ENCODE results near the gene AUH.
A peak's percentile ranks its signal among the peaks of the same experiment; 100 is the strongest.

AUH gene

DNA sequence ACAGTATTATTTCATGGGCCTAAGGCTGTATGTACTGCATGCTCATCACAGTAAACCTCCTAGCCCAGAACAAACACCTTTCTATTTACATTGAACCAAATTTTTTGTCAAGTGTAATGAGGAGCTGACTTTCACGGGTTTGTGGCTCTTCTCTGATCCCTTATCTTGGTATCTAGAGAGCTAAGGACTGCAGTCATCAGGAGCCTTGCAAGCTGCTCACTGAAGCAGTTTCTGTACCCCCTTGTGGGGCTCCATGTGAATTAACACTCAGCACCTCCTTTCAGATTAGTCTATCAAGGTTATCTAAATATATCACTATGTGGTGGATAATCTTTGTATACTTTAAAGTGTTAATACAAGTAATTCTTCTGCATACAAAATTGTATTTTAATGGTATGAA, 108.2 kb downstream of the AUH start:
- H3K27ac ChIP-seq: no peak overlapping the region; the same call in 1 of the 2 replicates
- peaks cover 43% of the 10 kb centered on the region for H3K4me1 ChIP-seq (ENCODE audit: low read depth, poor library complexity, severe bottlenecking)
- H3K27me3 ChIP-seq (ENCODE audit: insufficient read depth, low read depth): no peaks in the 10 kb centered on the region
- no peak overlapping the region for H3K9ac ChIP-seq
- no peaks in the 10 kb centered on the region for H4K20me1 ChIP-seq (ENCODE audit: insufficient read depth)
- no peaks in the 10 kb centered on the region for H3K36me3 ChIP-seq (ENCODE audit: insufficient read depth)
- TF ChIP-seq, protein P1, sequence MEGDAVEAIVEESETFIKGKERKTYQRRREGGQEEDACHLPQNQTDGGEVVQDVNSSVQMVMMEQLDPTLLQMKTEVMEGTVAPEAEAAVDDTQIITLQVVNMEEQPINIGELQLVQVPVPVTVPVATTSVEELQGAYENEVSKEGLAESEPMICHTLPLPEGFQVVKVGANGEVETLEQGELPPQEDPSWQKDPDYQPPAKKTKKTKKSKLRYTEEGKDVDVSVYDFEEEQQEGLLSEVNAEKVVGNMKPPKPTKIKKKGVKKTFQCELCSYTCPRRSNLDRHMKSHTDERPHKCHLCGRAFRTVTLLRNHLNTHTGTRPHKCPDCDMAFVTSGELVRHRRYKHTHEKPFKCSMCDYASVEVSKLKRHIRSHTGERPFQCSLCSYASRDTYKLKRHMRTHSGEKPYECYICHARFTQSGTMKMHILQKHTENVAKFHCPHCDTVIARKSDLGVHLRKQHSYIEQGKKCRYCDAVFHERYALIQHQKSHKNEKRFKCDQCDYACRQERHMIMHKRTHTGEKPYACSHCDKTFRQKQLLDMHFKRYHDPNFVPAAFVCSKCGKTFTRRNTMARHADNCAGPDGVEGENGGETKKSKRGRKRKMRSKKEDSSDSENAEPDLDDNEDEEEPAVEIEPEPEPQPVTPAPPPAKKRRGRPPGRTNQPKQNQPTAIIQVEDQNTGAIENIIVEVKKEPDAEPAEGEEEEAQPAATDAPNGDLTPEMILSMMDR (conservative IDR thresholded peaks at IDR 0.05; ENCODE audit: low read depth, low read length): peak; percentile 48
- peak overlapping the region; percentile 25; the same call in 1 of the 2 replicates for H3K4me2 ChIP-seq
- no peak overlapping the region for H2AFZ ChIP-seq (ENCODE audit: low read depth)
- H3K79me2 ChIP-seq (ENCODE audit: insufficient read depth, low read depth): no peaks in the 10 kb centered on the region
- no peak overlapping the region for H3K4me3 ChIP-seq (IDR thresholded peaks at IDR 0.05; ENCODE audit: insufficient read depth, low read depth, low read length)

DNA sequence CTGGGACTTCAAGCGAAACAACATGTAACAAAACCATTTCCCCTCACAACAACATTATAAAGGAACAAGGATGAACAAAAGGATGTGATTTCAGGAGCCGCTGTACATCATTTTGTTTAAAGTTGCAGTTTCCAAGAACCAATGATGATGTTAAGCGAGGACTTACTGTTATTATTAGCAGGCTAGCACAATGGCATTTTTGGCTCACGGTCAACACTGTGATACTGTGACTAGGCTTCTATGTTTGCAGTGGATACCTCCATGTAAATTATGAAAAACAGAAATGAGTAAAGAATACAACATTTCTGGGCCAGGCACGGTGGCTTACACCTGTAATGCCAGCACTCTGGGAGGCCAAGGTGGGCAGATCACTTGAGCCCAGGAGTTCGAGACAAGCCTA, 113.0 kb downstream of the AUH start:
- no peak overlapping the region for H3K4me3 ChIP-seq (IDR thresholded peaks at IDR 0.05; ENCODE audit: insufficient read depth, low read depth, low read length)

GRCh38 chr9:91247278-91247677, 114.4 kb downstream of the AUH start:
- Histone ChIP-seq H3K79me2 (ENCODE audit: insufficient read depth, low read depth) (no peaks in the 10 kb centered on the region), H3K4me2 (no peak overlapping the region), H4K20me1 (ENCODE audit: insufficient read depth) (no peaks in the 10 kb centered on the region), H3K4me3 (IDR thresholded peaks at IDR 0.05; ENCODE audit: insufficient read depth, low read depth, low read length) (no peak overlapping the region), H3K27me3 (ENCODE audit: insufficient read depth, low read depth) (no peaks in the 10 kb centered on the region), H2AFZ (ENCODE audit: low read depth) (no peak overlapping the region), H3K4me1 (ENCODE audit: low read depth, poor library complexity, severe bottlenecking) (peaks cover 6% of the 10 kb centered on the region), H3K9ac (no peak overlapping the region), H3K27ac (no peak overlapping the region), H3K36me3 (ENCODE audit: insufficient read depth) (no peaks in the 10 kb centered on the region)
- TF ChIP-seq, protein P1 (conservative IDR thresholded peaks at IDR 0.05; ENCODE audit: low read depth, low read length): no peak

More for the DNA sequence above, 113.0 kb downstream of the AUH start:
- H3K36me3 ChIP-seq (ENCODE audit: insufficient read depth): no peaks in the 10 kb centered on the region
- H3K79me2 ChIP-seq (ENCODE audit: insufficient read depth, low read depth): no peaks in the 10 kb centered on the region
- H3K4me2 ChIP-seq: no peak overlapping the region
- no peak overlapping the region for H3K27ac ChIP-seq
- no peak overlapping the region for H2AFZ ChIP-seq (ENCODE audit: low read depth)
- H3K9ac ChIP-seq: no peak overlapping the region
- H3K4me1 ChIP-seq (ENCODE audit: low read depth, poor library complexity, severe bottlenecking): peaks cover 17% of the 10 kb centered on the region
- TF ChIP-seq, protein P1 (conservative IDR thresholded peaks at IDR 0.05; ENCODE audit: low read depth, low read length): no peak
- no peaks in the 10 kb centered on the region for H3K27me3 ChIP-seq (ENCODE audit: insufficient read depth, low read depth)
- H4K20me1 ChIP-seq (ENCODE audit: insufficient read depth): no peaks in the 10 kb centered on the region

GRCh38 chr9:91246846-91247245, 114.9 kb downstream of the AUH start:
- H3K27ac ChIP-seq: no peak overlapping the region
- H3K79me2 ChIP-seq (ENCODE audit: insufficient read depth, low read depth): no peaks in the 10 kb centered on the region
- H3K9ac ChIP-seq: no peak overlapping the region
- no peaks in the 10 kb centered on the region for H3K36me3 ChIP-seq (ENCODE audit: insufficient read depth)
- H3K4me1 ChIP-seq (ENCODE audit: low read depth, poor library complexity, severe bottlenecking): peaks cover 6% of the 10 kb centered on the region
- H4K20me1 ChIP-seq (ENCODE audit: insufficient read depth): no peaks in the 10 kb centered on the region
- no peak overlapping the region for H3K4me2 ChIP-seq
- no peak overlapping the region for H3K4me3 ChIP-seq (IDR thresholded peaks at IDR 0.05; ENCODE audit: insufficient read depth, low read depth, low read length)
- H3K27me3 ChIP-seq (ENCODE audit: insufficient read depth, low read depth): no peaks in the 10 kb centered on the region
- TF ChIP-seq, protein P1 (conservative IDR thresholded peaks at IDR 0.05; ENCODE audit: low read depth, low read length): no peak
- no peak overlapping the region for H2AFZ ChIP-seq (ENCODE audit: low read depth)
